ENCODE measurements around the gene SMAD6.

Gene SMAD6

GRCh38 chr15:66743703-66744536, 41.9 kb downstream of the SMAD6 start:
- H3K4me1 Mint-ChIP-seq (ENCODE audit: low read depth): no peaks in the 10 kb centered on the region
- DNase-seq: no peak
- H3K27me3 Mint-ChIP-seq: no peaks in the 10 kb centered on the region
- H3K4me3 Mint-ChIP-seq: no peak overlapping the region
- no peaks in the 10 kb centered on the region for H3K36me3 Mint-ChIP-seq (ENCODE audit: low read depth)
- no peak overlapping the region for H3K27ac Mint-ChIP-seq
- no peaks in the 10 kb centered on the region for H3K9me3 Mint-ChIP-seq

GRCh38 chr15:66744610-66745279, 42.7 kb downstream of the SMAD6 start:
- no peak overlapping the region for H3K27ac Mint-ChIP-seq
- H3K27me3 Mint-ChIP-seq: no peaks in the 10 kb centered on the region
- no peaks in the 10 kb centered on the region for H3K4me1 Mint-ChIP-seq (ENCODE audit: low read depth)
- no peaks in the 10 kb centered on the region for H3K36me3 Mint-ChIP-seq (ENCODE audit: low read depth)
- no peak overlapping the region for H3K4me3 Mint-ChIP-seq
- no peak for DNase-seq
- no peaks in the 10 kb centered on the region for H3K9me3 Mint-ChIP-seq

- Mint-ChIP-seq H3K9me3 (no peaks in the 10 kb centered on the region), H3K27ac (no peak overlapping the region), H3K27me3 (no peaks in the 10 kb centered on the region), H3K36me3 (ENCODE audit: low read depth) (no peaks in the 10 kb centered on the region), H3K4me1 (ENCODE audit: low read depth) (no peaks in the 10 kb centered on the region), H3K4me3 (no peak overlapping the region)
- no peak for DNase-seq
Measured at GRCh38 chr15:66745530-66746230, 43.6 kb downstream of the SMAD6 start.

- DNase-seq: no peak
- no peaks in the 10 kb centered on the region for H3K9me3 Mint-ChIP-seq
Measured at GRCh38 chr15:66746231-66746605, 44.2 kb downstream of the SMAD6 start.

GRCh38 chr15:66747223-66747622, 45.2 kb downstream of the SMAD6 start:
- Mint-ChIP-seq H3K27me3 (no peaks in the 10 kb centered on the region), H3K27ac (no peak overlapping the region), H3K4me3 (no peak overlapping the region), H3K9me3 (no peaks in the 10 kb centered on the region), H3K36me3 (ENCODE audit: low read depth) (no peaks in the 10 kb centered on the region), H3K4me1 (ENCODE audit: low read depth) (peaks cover 9% of the 10 kb centered on the region)
- no peak for DNase-seq

More at GRCh38 chr15:66746231-66746605, 44.2 kb downstream of the SMAD6 start:
- Mint-ChIP-seq H3K27ac (no peak overlapping the region), H3K4me3 (no peak overlapping the region), H3K27me3 (no peaks in the 10 kb centered on the region), H3K4me1 (ENCODE audit: low read depth) (no peaks in the 10 kb centered on the region), H3K36me3 (ENCODE audit: low read depth) (no peaks in the 10 kb centered on the region)

GRCh38 chr15:66747886-66748707, 46.1 kb downstream of the SMAD6 start:
- Mint-ChIP-seq H3K27ac (no peak overlapping the region), H3K36me3 (ENCODE audit: low read depth) (no peaks in the 10 kb centered on the region), H3K9me3 (no peaks in the 10 kb centered on the region), H3K27me3 (no peaks in the 10 kb centered on the region), H3K4me3 (no peak overlapping the region), H3K4me1 (ENCODE audit: low read depth) (peaks cover 10% of the 10 kb centered on the region)
- DNase-seq: no peak

- Mint-ChIP-seq H3K36me3 (ENCODE audit: low read depth) (no peaks in the 10 kb centered on the region), H3K4me1 (ENCODE audit: low read depth) (peaks cover 10% of the 10 kb centered on the region), H3K27me3 (no peaks in the 10 kb centered on the region), H3K9me3 (no peaks in the 10 kb centered on the region), H3K4me3 (no peak overlapping the region), H3K27ac (no peak overlapping the region)
- DNase-seq: no peak
Measured at GRCh38 chr15:66748708-66749035, 46.6 kb downstream of the SMAD6 start.

GRCh38 chr15:66749841-66750575, 48.0 kb downstream of the SMAD6 start:
- peaks cover 2% of the 10 kb centered on the region for H3K9me3 Mint-ChIP-seq

GRCh38 chr15:66750609-66751008, 48.6 kb downstream of the SMAD6 start:
- H3K9me3 Mint-ChIP-seq: peaks cover 7% of the 10 kb centered on the region
- no peak for DNase-seq

More at GRCh38 chr15:66749841-66750575, 48.0 kb downstream of the SMAD6 start:
- DNase-seq: no peak
- no peak overlapping the region for H3K27ac Mint-ChIP-seq
- H3K4me3 Mint-ChIP-seq: no peak overlapping the region
- peaks cover 10% of the 10 kb centered on the region for H3K4me1 Mint-ChIP-seq (ENCODE audit: low read depth)
- H3K36me3 Mint-ChIP-seq (ENCODE audit: low read depth): peaks cover under 1% of the 10 kb centered on the region
- H3K27me3 Mint-ChIP-seq: peaks cover 8% of the 10 kb centered on the region

GRCh38 chr15:66751579-66751978, 49.5 kb downstream of the SMAD6 start:
- Mint-ChIP-seq H3K36me3 (ENCODE audit: low read depth) (peaks cover 2% of the 10 kb centered on the region), H3K4me3 (no peak overlapping the region), H3K4me1 (ENCODE audit: low read depth) (peaks cover 10% of the 10 kb centered on the region), H3K27me3 (peaks cover 8% of the 10 kb centered on the region), H3K27ac (no peak overlapping the region), H3K9me3 (peaks cover 7% of the 10 kb centered on the region)
- DNase-seq: no peak

More at GRCh38 chr15:66750609-66751008, 48.6 kb downstream of the SMAD6 start:
- no peak overlapping the region for H3K4me3 Mint-ChIP-seq
- peaks cover 10% of the 10 kb centered on the region for H3K4me1 Mint-ChIP-seq (ENCODE audit: low read depth)
- no peak overlapping the region for H3K27ac Mint-ChIP-seq
- peaks cover 2% of the 10 kb centered on the region for H3K36me3 Mint-ChIP-seq (ENCODE audit: low read depth)
- peaks cover 8% of the 10 kb centered on the region for H3K27me3 Mint-ChIP-seq

- H3K36me3 Mint-ChIP-seq (ENCODE audit: low read depth): peaks cover 2% of the 10 kb centered on the region
- H3K27me3 Mint-ChIP-seq: peaks cover 12% of the 10 kb centered on the region
- peaks cover 10% of the 10 kb centered on the region for H3K4me1 Mint-ChIP-seq (ENCODE audit: low read depth)
- H3K27ac Mint-ChIP-seq: no peak overlapping the region
- H3K4me3 Mint-ChIP-seq: no peak overlapping the region
- peaks cover 7% of the 10 kb centered on the region for H3K9me3 Mint-ChIP-seq
- DNase-seq: no peak
Measured at GRCh38 chr15:66752078-66752477, 50.0 kb downstream of the SMAD6 start.

GRCh38 chr15:66753687-66754377, 51.8 kb downstream of the SMAD6 start:
- H3K27me3 Mint-ChIP-seq: peaks cover 19% of the 10 kb centered on the region
- peaks cover 10% of the 10 kb centered on the region for H3K4me1 Mint-ChIP-seq (ENCODE audit: low read depth)
- H3K4me3 Mint-ChIP-seq: no peak overlapping the region
- no peak overlapping the region for H3K27ac Mint-ChIP-seq
- H3K9me3 Mint-ChIP-seq: peaks cover 7% of the 10 kb centered on the region
- DNase-seq: no peak
- peaks cover 2% of the 10 kb centered on the region for H3K36me3 Mint-ChIP-seq (ENCODE audit: low read depth)

GRCh38 chr15:66754789-66755188, 52.8 kb downstream of the SMAD6 start:
- no peak for DNase-seq
- peaks cover 10% of the 10 kb centered on the region for H3K4me1 Mint-ChIP-seq (ENCODE audit: low read depth)
- H3K36me3 Mint-ChIP-seq (ENCODE audit: low read depth): peaks cover 2% of the 10 kb centered on the region
- H3K4me3 Mint-ChIP-seq: no peak overlapping the region
- H3K9me3 Mint-ChIP-seq: peaks cover 7% of the 10 kb centered on the region
- no peak overlapping the region for H3K27ac Mint-ChIP-seq
- H3K27me3 Mint-ChIP-seq: peaks cover 19% of the 10 kb centered on the region

Data from activated T-cell treated with anti-CD3 and anti-CD28 coated beads, Interleukin-2, amount 50 U/mL, for 24 hours (primary cell).